Activated CD4-positive, alpha-beta memory T cell treated with anti-CD3 and anti-CD28 coated beads for 36 hours (primary cell): Measurements from ENCODE around the gene UCN. TPM values are rescaled to one million over a fixed set of nuclear protein-coding genes. Genes with fewer than 3 reads are reported as not detected.
A peak's percentile ranks its signal among the peaks of the same experiment; 100 is the strongest.

Experiments used
- CTCF ChIA-PET: fragments of 350-600 bp; sonication (Branson Sonifier 250); formaldehyde crosslinking; loops from one replicate; lab custom pipeline; 2021; ENCODE audit warnings: antibody characterized with exemption, inconsistent platforms; lab: Charles Lee
- POLR2A ChIA-PET: fragments of 350-600 bp; sonication (Branson Sonifier 250); formaldehyde crosslinking; loops from one replicate; lab custom pipeline; 2021; ENCODE audit warnings: antibody characterized with exemption; lab: Charles Lee
- DNase-seq: peaks from one replicate; pipeline ENCODE4 v3.0.0-alpha.2; 2020
- H3K27ac Mint-ChIP-seq: one replicate; pipeline ENCODE4 v1.8.0; 2021; ENCODE audit warnings: mixed read lengths
- H3K27me3 Mint-ChIP-seq: one replicate; pipeline ENCODE4 v1.8.0; 2021; ENCODE audit warnings: mixed read lengths
- H3K36me3 Mint-ChIP-seq: one replicate; pipeline ENCODE4 v1.8.0; 2021; ENCODE audit warnings: mixed read lengths
- H3K4me1 Mint-ChIP-seq: one replicate; pipeline ENCODE4 v1.8.0; 2021; ENCODE audit warnings: low read depth, mixed read lengths
- H3K4me3 Mint-ChIP-seq: one replicate; pipeline ENCODE4 v1.8.0; 2021; ENCODE audit warnings: mild to moderate bottlenecking, mixed read lengths
- H3K9me3 Mint-ChIP-seq: one replicate; pipeline ENCODE4 v1.8.0; 2021; ENCODE audit warnings: mixed read lengths
- intact Hi-C: fragments of 100-400 bp; cut with micrococcal nuclease; formaldehyde crosslinking; loops from one replicate; pipeline ENCODE4 v1.15.1; 2023
- total RNA-seq, 2 experiments: library from RNA; stranded (reverse); gene quantifications; one replicate each; pipeline ENCODE4 v1.2.3, GENCODE V29; 2021

The UCN gene
- total RNA-seq, 2 experiments from 2014 or later: 1.8 to 1.9 TPM

GRCh38 chr2:27313882-27314645 is 5.8 kb upstream of the UCN start:
- POLR2A ChIA-PET: no interaction called here
- no peaks in the 10 kb centered on the region for H3K4me1 Mint-ChIP-seq

GRCh38 chr2:27312152-27312551 is 3.9 kb upstream of the UCN start:
- POLR2A ChIA-PET: no interaction called here
- Mint-ChIP-seq H3K9me3 (no peaks in the 10 kb centered on the region), H3K27me3 (no peaks in the 10 kb centered on the region)

More at GRCh38 chr2:27313882-27314645, 5.8 kb upstream of the UCN start:
- H3K4me3 Mint-ChIP-seq: no peak overlapping the region
- CTCF ChIA-PET: interaction anchor here (0.9 to 1.6 kb wide), 2 partner anchors 11 to 35 kb away, joined by 3 to 8 read pairs; no protein-coding TSS in a partner anchor
- H3K9me3 Mint-ChIP-seq: no peaks in the 10 kb centered on the region
- H3K36me3 Mint-ChIP-seq: peaks cover 27% of the 10 kb centered on the region
- intact Hi-C loops: no loop called here
- DNase-seq: no peak
- H3K27me3 Mint-ChIP-seq: no peaks in the 10 kb centered on the region
- H3K27ac Mint-ChIP-seq: no peak overlapping the region

GRCh38 chr2:27309651-27310050 is 1.4 kb upstream of the UCN start:
- Mint-ChIP-seq H3K27ac (no peak overlapping the region), H3K9me3 (no peaks in the 10 kb centered on the region), H3K27me3 (peaks cover 18% of the 10 kb centered on the region), H3K36me3 (peaks cover 28% of the 10 kb centered on the region), H3K4me3 (no peak overlapping the region), H3K4me1 (peaks cover 8% of the 10 kb centered on the region)
- CTCF ChIA-PET: no interaction called here
- DNase-seq: no peak
- POLR2A ChIA-PET: no interaction called here
- intact Hi-C loops: no loop called here

More at GRCh38 chr2:27312152-27312551, 3.9 kb upstream of the UCN start:
- peaks cover 2% of the 10 kb centered on the region for H3K4me1 Mint-ChIP-seq
- DNase-seq: no peak
- no peak overlapping the region for H3K27ac Mint-ChIP-seq
- H3K36me3 Mint-ChIP-seq: peaks cover 31% of the 10 kb centered on the region
- CTCF ChIA-PET: interaction anchor here (2.2 kb wide), 1 partner anchor 9 kb away, joined by 13 read pairs; no protein-coding TSS in a partner anchor
- intact Hi-C loops: no loop called here
- no peak overlapping the region for H3K4me3 Mint-ChIP-seq

- Mint-ChIP-seq H3K27me3 (peaks cover 20% of the 10 kb centered on the region), H3K27ac (no peak overlapping the region), H3K4me1 (peaks cover 8% of the 10 kb centered on the region), H3K36me3 (peaks cover 28% of the 10 kb centered on the region), H3K9me3 (no peaks in the 10 kb centered on the region), H3K4me3 (no peak overlapping the region)
- intact Hi-C loops: no loop called here
- no peak for DNase-seq
- ChIA-PET POLR2A (no interaction called here), CTCF (interaction anchor here (0.7 kb wide), 1 partner anchor 57 kb away, joined by 3 read pairs; no protein-coding TSS in a partner anchor)
Measured at GRCh38 chr2:27307545-27308358, 493 bp downstream of the UCN start.

GRCh38 chr2:27307287-27307544 is 1.0 kb downstream of the UCN start:
- no peak overlapping the region for H3K4me3 Mint-ChIP-seq
- H3K36me3 Mint-ChIP-seq: peaks cover 22% of the 10 kb centered on the region
- CTCF ChIA-PET: interaction anchor here (0.7 kb wide), 1 partner anchor 56 kb away, joined by 3 read pairs; no protein-coding TSS in a partner anchor
- peaks cover 8% of the 10 kb centered on the region for H3K4me1 Mint-ChIP-seq
- no peak for DNase-seq
- H3K27me3 Mint-ChIP-seq: peaks cover 20% of the 10 kb centered on the region
- POLR2A ChIA-PET: no interaction called here
- no peaks in the 10 kb centered on the region for H3K9me3 Mint-ChIP-seq
- H3K27ac Mint-ChIP-seq: no peak overlapping the region
- intact Hi-C loops: no loop called here

- peak; percentile 39 for DNase-seq
- H3K36me3 Mint-ChIP-seq: peaks cover 22% of the 10 kb centered on the region
- CTCF ChIA-PET: interaction anchor here (0.7 to 1.0 kb wide), 2 partner anchors 56 to 463 kb away, joined by 3 read pairs; no protein-coding TSS in a partner anchor
- POLR2A ChIA-PET: no interaction called here
- no peak overlapping the region for H3K27ac Mint-ChIP-seq
- intact Hi-C loops: no loop called here
- no peaks in the 10 kb centered on the region for H3K9me3 Mint-ChIP-seq
- H3K4me3 Mint-ChIP-seq: peak overlapping the region; percentile 5
- H3K27me3 Mint-ChIP-seq: peaks cover 20% of the 10 kb centered on the region
- peaks cover 8% of the 10 kb centered on the region for H3K4me1 Mint-ChIP-seq
Measured at GRCh38 chr2:27306573-27307286, 1.5 kb downstream of the UCN start.

- Mint-ChIP-seq H3K27ac (no peak overlapping the region), H3K9me3 (no peaks in the 10 kb centered on the region), H3K4me1 (peaks cover 8% of the 10 kb centered on the region), H3K27me3 (peaks cover 20% of the 10 kb centered on the region), H3K36me3 (peaks cover 17% of the 10 kb centered on the region), H3K4me3 (no peak overlapping the region)
- intact Hi-C loops: no loop called here
- ChIA-PET CTCF (interaction anchor here (1.0 to 5.6 kb wide), 2 partner anchors 24 to 463 kb away, joined by 3 to 94 read pairs; partner anchors contain the start of gene TRIM54), POLR2A (interaction anchor here (1.4 kb wide), 1 partner anchor 17 kb away, joined by 3 read pairs; the partner anchor contains the start of gene MPV17)
- no peak for DNase-seq
Measured at GRCh38 chr2:27306136-27306535, 2.1 kb downstream of the UCN start.

- H3K27ac Mint-ChIP-seq: no peak overlapping the region
- no peak overlapping the region for H3K4me3 Mint-ChIP-seq
- CTCF ChIA-PET: interaction anchor here (1.0 to 5.6 kb wide), 2 partner anchors 23 to 462 kb away, joined by 3 to 94 read pairs; partner anchors contain the start of gene TRIM54
- no peaks in the 10 kb centered on the region for H3K9me3 Mint-ChIP-seq
- H3K36me3 Mint-ChIP-seq: peaks cover 16% of the 10 kb centered on the region
- peaks cover 20% of the 10 kb centered on the region for H3K27me3 Mint-ChIP-seq
- H3K4me1 Mint-ChIP-seq: peaks cover 8% of the 10 kb centered on the region
- intact Hi-C loops: no loop called here
- DNase-seq: no peak
- POLR2A ChIA-PET: interaction anchor here (1.4 kb wide), 1 partner anchor 18 kb away, joined by 3 read pairs; the partner anchor contains the start of gene MPV17
Measured at GRCh38 chr2:27305516-27305915, 2.7 kb downstream of the UCN start.

- H3K4me1 Mint-ChIP-seq: peaks cover 8% of the 10 kb centered on the region
- peaks cover 20% of the 10 kb centered on the region for H3K27me3 Mint-ChIP-seq
- peaks cover 11% of the 10 kb centered on the region for H3K36me3 Mint-ChIP-seq
- H3K9me3 Mint-ChIP-seq: no peaks in the 10 kb centered on the region
- intact Hi-C loops: no loop called here
- no peak overlapping the region for H3K27ac Mint-ChIP-seq
- DNase-seq: no peak
- CTCF ChIA-PET: interaction anchor here (0.6 to 5.6 kb wide), 5 partner anchors 15 to 908 kb away, joined by 3 to 94 read pairs (median 9); partner anchors contain the start of gene TRIM54
- H3K4me3 Mint-ChIP-seq: no peak overlapping the region
- POLR2A ChIA-PET: interaction anchor here (1.4 kb wide), 1 partner anchor 18 kb away, joined by 3 read pairs; the partner anchor contains the start of gene MPV17
Measured at GRCh38 chr2:27304488-27305240, 3.6 kb downstream of the UCN start.

- intact Hi-C loops: loop anchor here (1.0 kb wide), 3 partner anchors 53 to 342 kb away; no protein-coding TSS in a partner anchor
- no peak overlapping the region for H3K27ac Mint-ChIP-seq
Measured at GRCh38 chr2:27303093-27304025, 4.9 kb downstream of the UCN start.

More at GRCh38 chr2:27303093-27304025, 4.9 kb downstream of the UCN start:
- Mint-ChIP-seq H3K27me3 (peaks cover 27% of the 10 kb centered on the region), H3K4me1 (peaks cover 8% of the 10 kb centered on the region), H3K36me3 (peaks cover under 1% of the 10 kb centered on the region), H3K4me3 (peak overlapping the region; percentile 55), H3K9me3 (no peaks in the 10 kb centered on the region)
- ChIA-PET POLR2A (interaction anchor here (0.5 to 1.4 kb wide), 4 partner anchors 19 to 626 kb away, joined by 3 to 10 read pairs (median 4); partner anchors contain the start of gene MPV17), CTCF (interaction anchor here (0.6 to 5.6 kb wide), 58 partner anchors 8 to 907 kb away, joined by 3 to 94 read pairs (median 4); partner anchors contain the start of genes ABHD1, ATRAID, MPV17 and PPM1G)
- peak; percentile 48 for DNase-seq
